DMS53 treated with DMSO at 0.1 percent for 48 hours (cell line): ENCODE results near the gene INSYN2A.

Experiments used
- DNase-seq: peaks from one replicate; lab custom pipeline; 2025; ENCODE audit not compliant: unreplicated experiment; lab: John Stamatoyannopoulos, UW

The INSYN2A gene

GRCh38 chr10:127154831-127155620 is 41.4 kb downstream of the INSYN2A start:
- DNase-seq, result no peak

GRCh38 chr10:127153181-127153580 is 43.2 kb downstream of the INSYN2A start:
- no peak for DNase-seq

DNA sequence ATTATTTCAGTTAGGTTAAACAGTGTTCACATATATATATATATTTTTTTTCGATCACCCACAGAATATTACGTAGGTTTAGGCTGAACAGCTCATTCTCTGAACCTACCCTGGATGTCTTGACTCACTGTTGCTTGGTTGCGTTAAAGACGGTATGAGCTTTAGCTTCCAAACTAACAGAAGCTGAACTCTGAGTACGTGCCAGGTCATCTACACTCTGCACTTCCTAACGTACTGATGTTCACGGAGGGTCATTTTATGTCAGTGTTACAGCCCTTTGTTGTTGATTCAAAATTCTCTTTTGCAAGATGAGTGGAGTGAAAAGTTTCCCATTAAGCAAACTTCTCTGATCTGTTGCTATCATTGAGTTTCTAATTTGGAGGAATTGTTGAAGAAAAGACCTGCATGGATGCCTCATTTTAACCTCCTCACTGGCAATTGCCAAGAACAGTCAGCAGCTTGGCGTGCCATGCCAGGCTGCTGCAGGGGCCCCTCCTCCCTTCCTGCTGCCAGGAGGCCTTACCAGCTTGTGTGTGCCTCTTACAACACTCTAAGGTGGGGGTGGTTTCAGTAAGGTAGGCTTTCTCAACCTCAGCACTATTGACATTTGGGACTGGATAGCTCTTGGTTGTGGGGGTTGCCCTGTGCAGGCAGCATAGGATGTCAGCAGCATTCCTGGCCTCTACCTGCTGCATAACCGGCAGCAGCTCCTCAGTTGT is 44.3 kb downstream of the INSYN2A start:
- no peak for DNase-seq

- DNase-seq, result no peak
These were observed 44.9 kb downstream of the INSYN2A start for GRCh38 chr10:127151541-127151940.

DNA sequence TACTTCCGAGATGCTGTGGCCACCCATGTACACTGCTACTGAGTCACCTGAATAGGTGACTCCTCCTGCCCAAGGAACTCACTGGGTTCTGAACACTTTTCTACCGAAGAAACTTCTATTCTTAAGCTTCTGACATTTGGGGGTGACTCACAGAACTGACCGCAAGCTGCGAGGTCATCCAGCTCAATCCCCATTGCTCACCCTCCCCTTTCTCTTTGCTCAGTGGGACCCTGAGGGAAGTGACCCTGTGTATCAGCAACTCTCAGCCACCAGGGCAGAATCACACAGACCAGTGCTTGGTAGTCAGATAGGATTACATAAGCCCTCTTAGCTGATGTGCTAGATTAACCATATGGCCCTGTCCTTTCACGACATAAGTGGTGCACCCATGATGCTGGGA is 46.3 kb downstream of the INSYN2A start:
- no peak for DNase-seq

DNA sequence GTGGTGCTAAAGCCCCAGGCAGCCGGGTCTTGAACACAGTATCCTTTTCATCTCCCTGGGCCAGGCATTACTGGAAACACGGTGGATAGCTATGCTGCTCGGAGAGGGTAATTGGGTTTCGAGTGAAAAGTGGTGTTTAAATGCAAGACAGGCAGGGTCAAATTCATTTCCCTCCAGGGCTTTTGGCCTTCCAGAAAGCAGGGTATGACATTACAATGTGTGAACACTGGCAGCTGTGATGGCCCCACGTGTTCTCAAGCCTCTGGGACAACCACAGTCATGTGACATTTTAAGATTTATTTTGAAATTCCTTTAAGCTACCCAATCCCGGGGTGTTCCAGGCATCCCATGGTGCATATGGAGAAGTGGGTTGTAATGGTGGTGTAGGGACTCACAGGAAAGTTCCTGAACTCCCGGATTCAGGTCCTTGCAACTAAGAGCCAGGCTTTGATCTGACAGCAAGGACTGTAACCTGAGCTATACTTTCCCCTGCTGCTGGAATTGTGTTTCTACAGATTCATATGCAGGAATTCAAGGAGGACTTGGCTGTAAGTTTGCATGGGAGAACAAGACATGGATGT is 46.8 kb downstream of the INSYN2A start:
- DNase-seq, result no peak

DNA sequence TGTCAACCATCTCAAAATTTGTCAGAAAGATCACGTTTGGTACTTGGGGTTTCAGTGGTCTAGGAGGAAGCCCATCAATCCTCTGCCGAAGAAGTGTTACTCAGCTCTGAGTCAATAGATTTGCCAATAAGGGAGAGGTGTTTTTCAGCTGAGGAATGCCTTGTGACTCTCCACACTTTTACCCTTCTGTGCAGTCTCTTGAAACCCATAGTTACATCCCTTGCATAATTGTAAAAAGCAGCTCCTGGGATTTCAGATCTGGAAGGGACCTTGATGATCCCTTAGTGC is 47.5 kb downstream of the INSYN2A start:
- no peak for DNase-seq

DNA sequence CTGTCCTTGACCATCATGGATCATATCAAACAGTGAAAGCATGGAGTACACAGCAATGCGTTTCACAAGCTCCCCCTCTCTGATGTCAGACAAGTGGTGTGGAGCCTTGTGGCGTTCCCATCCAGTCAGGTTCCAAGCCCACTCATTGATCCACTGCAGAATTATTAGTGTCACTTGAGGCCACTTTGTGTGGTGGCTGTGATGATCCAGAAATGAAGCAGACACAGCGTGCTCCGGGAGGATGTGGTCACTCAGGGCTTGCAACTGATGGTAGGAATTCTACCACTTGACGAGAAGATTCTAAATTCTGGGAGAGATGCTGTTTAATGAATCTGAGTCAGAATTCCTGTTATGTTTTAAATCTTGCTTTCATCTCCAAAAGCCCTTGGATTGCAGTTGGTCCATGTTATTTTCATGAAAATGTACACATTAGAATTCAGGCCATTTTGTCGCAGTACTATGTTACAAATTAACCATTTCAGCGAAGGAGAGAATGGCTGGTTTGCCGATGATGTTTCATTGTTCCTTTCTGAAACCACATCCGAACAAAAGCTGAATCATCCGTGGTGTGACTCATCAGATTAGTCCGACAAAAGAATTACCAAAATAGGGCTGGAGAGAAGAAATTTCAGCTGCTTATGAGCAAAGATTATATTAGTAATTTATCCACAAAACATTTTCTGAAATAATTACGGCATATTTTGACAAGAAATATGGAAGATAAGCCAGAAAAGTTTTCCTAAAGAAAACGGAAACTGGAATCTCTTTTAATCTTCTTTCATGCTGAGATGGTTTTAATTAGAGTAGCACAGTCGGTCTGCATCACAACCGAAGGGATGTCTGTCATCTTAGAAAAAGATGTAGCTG is 48.1 kb downstream of the INSYN2A start:
- DNase-seq, result no peak

DNA sequence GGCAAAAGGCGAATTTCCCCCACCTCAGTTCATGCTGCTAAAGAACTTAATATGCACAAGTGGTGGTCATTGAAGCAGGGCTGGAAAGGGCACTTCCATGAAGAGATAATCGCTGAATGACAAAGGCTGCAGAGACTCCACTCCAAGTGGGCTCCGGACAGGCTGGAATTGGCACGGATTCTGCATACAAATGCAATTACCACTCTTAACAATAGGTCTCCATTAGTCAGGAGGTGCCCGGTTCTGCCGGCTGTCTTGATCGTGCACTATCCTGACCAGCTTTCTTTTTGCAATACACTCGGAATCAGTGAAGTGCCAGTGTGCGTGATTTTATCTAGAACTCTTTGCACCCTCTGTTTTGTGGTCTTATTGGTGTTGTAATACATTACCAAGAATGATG is 49.7 kb downstream of the INSYN2A start:
- no peak for DNase-seq
